PC-3 (cell line): ENCODE measurements around the gene PEA15. TPM values are rescaled to one million over a fixed set of nuclear protein-coding genes. Genes with fewer than 3 reads are reported as not detected.

Source experiments
- ATAC-seq: fragments of 200-7000 bp; cut with Tn5 transposase; 2 replicates; pipeline ENCODE4 v1.9.1; 2020; ENCODE audit warnings: mild to moderate bottlenecking, moderate library complexity
- BruUV-seq: library from RNA; stranded (reverse); fragments of 400-500 nt; replicated peaks from 2 replicates; lab custom pipeline; 2021; lab: Mats Ljungman, UMichigan
- CTCF ChIA-PET: fragments of 300-600 bp; sonication (Branson Sonifier 250); formaldehyde crosslinking; loops from one replicate; lab custom pipeline; 2022; ENCODE audit warnings: antibody characterized with exemption; lab: Charles Lee
- POLR2A ChIA-PET: fragments of 300-600 bp; sonication (Branson Sonifier 250); formaldehyde crosslinking; loops from one replicate; lab custom pipeline; 2022; ENCODE audit warnings: antibody characterized with exemption; ENCODE audit not compliant: unreplicated experiment; lab: Charles Lee
- DNase-seq: peaks from one replicate; pipeline ENCODE4 v3.0.0-alpha.2; 2015
- H2AFZ ChIP-seq: fragments of 300-600 bp; sonication (generic); 2 replicates; pipeline ENCODE4 v1.6.0; 2016; ENCODE audit warnings: antibody characterized with exemption, low read length
- H3F3A ChIP-seq: fragments of 300-600 bp; sonication (generic); one replicate; pipeline ENCODE4 v1.6.0; 2017; ENCODE audit warnings: antibody characterized with exemption, low read length, control low read depth, mild to moderate bottlenecking; ENCODE audit not compliant: unreplicated experiment
- H3K27ac ChIP-seq: fragments of 300-600 bp; sonication (generic); 2 replicates; pipeline ENCODE4 v1.5.1; 2016; ENCODE audit warnings: mild to moderate bottlenecking, low read length
- H3K27me3 ChIP-seq: fragments of 300-600 bp; sonication (generic); 2 replicates; pipeline ENCODE4 v1.6.1; 2016; ENCODE audit warnings: low read length, mixed read lengths
- H3K36me3 ChIP-seq: fragments of 300-600 bp; sonication (generic); 2 replicates; pipeline ENCODE4 v1.6.1; 2016; ENCODE audit warnings: low read depth, mixed run types, low read length, mixed read lengths
- H3K4me1 ChIP-seq: fragments of 300-600 bp; sonication (generic); 2 replicates; pipeline ENCODE4 v1.5.1; 2016; ENCODE audit warnings: low read length; ENCODE audit not compliant: insufficient read depth
- H3K4me2 ChIP-seq: fragments of 300-600 bp; sonication (generic); 2 replicates; pipeline ENCODE4 v1.6.0; 2016; ENCODE audit warnings: low read length
- H3K4me3 ChIP-seq: fragments of 300-600 bp; sonication (generic); 2 replicates; pipeline ENCODE4 v1.5.1; 2016; ENCODE audit warnings: mild to moderate bottlenecking, low read length, mixed read lengths
- H3K79me2 ChIP-seq: fragments of 300-600 bp; sonication (generic); 2 replicates; pipeline ENCODE4 v1.6.1; 2017; ENCODE audit warnings: low read length, mixed read lengths
- H3K9ac ChIP-seq: fragments of 300-600 bp; sonication (generic); 2 replicates; pipeline ENCODE4 v1.6.0; 2016; ENCODE audit warnings: mild to moderate bottlenecking, low read length
- H3K9me2 ChIP-seq: fragments of 300-600 bp; sonication (generic); replicated peaks from 2 replicates; pipeline ENCODE4 v1.6.1; 2016; ENCODE audit warnings: mixed run types, low read length, mixed read lengths
- H3K9me3 ChIP-seq: fragments of 300-600 bp; sonication (generic); 2 replicates; pipeline ENCODE4 v1.6.1; 2016; ENCODE audit warnings: low read length, mixed read lengths
- H4K20me1 ChIP-seq: fragments of 300-600 bp; sonication (generic); 2 replicates; pipeline ENCODE4 v1.6.1; 2016; ENCODE audit warnings: low read length, mixed read lengths
- CTCF ChIP-seq: fragments of 300-600 bp; sonication (generic); conservative IDR thresholded peaks from 2 replicates; pipeline ENCODE4 v1.5.1; 2017; ENCODE audit warnings: antibody characterized with exemption, low read depth, mild to moderate bottlenecking, low read length
- EZH2 ChIP-seq: fragments of 300-600 bp; sonication (generic); IDR thresholded peaks from one replicate; pipeline ENCODE4 v1.6.1; 2017; ENCODE audit warnings: antibody characterized with exemption, mild to moderate bottlenecking, low read length; ENCODE audit not compliant: unreplicated experiment
- EZH2phosphoT487 ChIP-seq: fragments of 300-600 bp; sonication (generic); IDR thresholded peaks from 2 replicates; pipeline ENCODE4 v1.6.1; 2018; ENCODE audit warnings: mild to moderate bottlenecking, antibody characterized with exemption, low read length, borderline replicate concordance
- intact Hi-C: fragments of 100-400 bp; cut with micrococcal nuclease; formaldehyde crosslinking; loops from 2 replicates; pipeline ENCODE4 v1.9.0; 2023
- total RNA-seq: library from RNA; depleted of rRNA; stranded (reverse); fragments of >200 nt; gene quantifications from 2 replicates; pipeline ENCODE4 v1.2.3, GENCODE V29; 2014

PEA15 gene
- total RNA-seq, 1 experiment from 2014 or later: 90.3 TPM

- Histone ChIP-seq H4K20me1 (no peaks in the 10 kb centered on the region), H2AFZ (no peak overlapping the region), H3K9me3 (no peaks in the 10 kb centered on the region), H3K4me2 (no peak overlapping the region), H3K79me2 (no peaks in the 10 kb centered on the region), H3K9ac (no peak overlapping the region), H3K4me1 (no peaks in the 10 kb centered on the region), H3K27me3 (no peaks in the 10 kb centered on the region), H3F3A (no peaks in the 10 kb centered on the region), H3K27ac (no peak overlapping the region), H3K4me3 (no peak overlapping the region), H3K36me3 (peaks cover 77% of the 10 kb centered on the region), H3K9me2 (no peaks in the 10 kb centered on the region)
- TF ChIP-seq EZH2: no peak
- TF ChIP-seq CTCF: no peak
- no peak for TF ChIP-seq EZH2phosphoT487
- BruUV-seq: no TSS peak
- ChIA-PET CTCF (no interaction called here), POLR2A (no interaction called here)
- intact Hi-C loops: no loop called here
- no peak for ATAC-seq
- DNase-seq: no peak
Observed at GRCh38 chr1:160227561-160227960, 22.4 kb downstream of the PEA15 start.

GRCh38 chr1:160228431-160228830 is 23.2 kb downstream of the PEA15 start:
- H4K20me1 ChIP-seq: no peaks in the 10 kb centered on the region
- H3K4me2 ChIP-seq: no peak overlapping the region
- no peak overlapping the region for H3K27ac ChIP-seq
- no peaks in the 10 kb centered on the region for H3K9me3 ChIP-seq
- H3K79me2 ChIP-seq: no peaks in the 10 kb centered on the region
- H3K4me1 ChIP-seq: no peaks in the 10 kb centered on the region
- no peaks in the 10 kb centered on the region for H3K9me2 ChIP-seq
- peaks cover 74% of the 10 kb centered on the region for H3K36me3 ChIP-seq
- intact Hi-C loops: no loop called here
- no TSS peak for BruUV-seq
- no peaks in the 10 kb centered on the region for H3F3A ChIP-seq
- DNase-seq (no peak), ATAC-seq (no peak)
- no peak for TF ChIP-seq CTCF
- no peak overlapping the region for H3K4me3 ChIP-seq
- ChIA-PET POLR2A (no interaction called here), CTCF (interaction anchor here (0.6 to 1.1 kb wide), 2 partner anchors 9 to 24 kb away, joined by 3 read pairs; no protein-coding TSS in a partner anchor)
- H2AFZ ChIP-seq: no peak overlapping the region
- no peaks in the 10 kb centered on the region for H3K27me3 ChIP-seq
- no peak overlapping the region for H3K9ac ChIP-seq

- ChIA-PET POLR2A (interaction anchor here (0.6 kb wide), 1 partner anchor 24 kb away, joined by 4 read pairs; no protein-coding TSS in a partner anchor), CTCF (interaction anchor here (1.0 kb wide), 1 partner anchor 19 kb away, joined by 3 read pairs; no protein-coding TSS in a partner anchor)
- no peaks in the 10 kb centered on the region for H3K79me2 ChIP-seq
- H3K9me3 ChIP-seq: no peaks in the 10 kb centered on the region
- TF ChIP-seq CTCF (no peak), EZH2phosphoT487 (no peak), EZH2 (no peak)
- no peak overlapping the region for H2AFZ ChIP-seq
- no peak overlapping the region for H3K9ac ChIP-seq
- no peak overlapping the region for H3K4me2 ChIP-seq
- H3K27me3 ChIP-seq: no peaks in the 10 kb centered on the region
- no peak overlapping the region for H3K4me3 ChIP-seq
- H3K9me2 ChIP-seq: no peaks in the 10 kb centered on the region
- H4K20me1 ChIP-seq: no peaks in the 10 kb centered on the region
- no peak for ATAC-seq
- no peak for DNase-seq
- BruUV-seq: no TSS peak
- peaks cover 58% of the 10 kb centered on the region for H3K36me3 ChIP-seq
- H3K4me1 ChIP-seq: no peaks in the 10 kb centered on the region
- no peak overlapping the region for H3K27ac ChIP-seq
- H3F3A ChIP-seq: no peaks in the 10 kb centered on the region
- intact Hi-C loops: no loop called here
Observed at GRCh38 chr1:160232911-160233310, 27.7 kb downstream of the PEA15 start.
